WTC11 (cell line): Measurements from ENCODE around the gene ARHGAP35. TPM values are rescaled to one million over a fixed set of nuclear protein-coding genes. Genes with fewer than 3 reads are reported as not detected.

ENCODE experiments used
- ATAC-seq: fragments of 200-7000 bp; cut with Tn5 transposase; 2 replicates; pipeline ENCODE4 v1.10.0; 2021; ENCODE audit warnings: mild to moderate bottlenecking, moderate library complexity
- CTCF ChIA-PET: fragments of 300-600 bp; sonication (Branson Sonifier 250); formaldehyde crosslinking; loops from one replicate; lab custom pipeline; 2021; ENCODE audit warnings: antibody characterized with exemption; lab: Charles Lee
- POLR2A ChIA-PET: fragments of 350-600 bp; sonication (Branson Sonifier 250); formaldehyde crosslinking; loops from one replicate; lab custom pipeline; 2021; ENCODE audit warnings: antibody characterized with exemption; lab: Charles Lee
- DNase-seq: peaks from one replicate; pipeline ENCODE4 v3.0.0; 2021; ENCODE audit warnings: low spot score
- H3K27ac Mint-ChIP-seq: 2 replicates; pipeline ENCODE4 v1.8.0; 2021; ENCODE audit warnings: mixed read lengths
- H3K27me3 Mint-ChIP-seq: 2 replicates; pipeline ENCODE4 v1.8.0; 2021; ENCODE audit warnings: low read depth, mild to moderate bottlenecking, moderate library complexity, mixed read lengths
- H3K36me3 Mint-ChIP-seq: 2 replicates; pipeline ENCODE4 v1.8.0; 2021; ENCODE audit warnings: mixed read lengths
- H3K4me1 Mint-ChIP-seq: 2 replicates; pipeline ENCODE4 v1.8.0; 2022; ENCODE audit warnings: mixed read lengths
- H3K4me3 Mint-ChIP-seq: 2 replicates; pipeline ENCODE4 v1.8.0; 2021; ENCODE audit warnings: mild to moderate bottlenecking, moderate library complexity, mixed read lengths
- H3K9me3 Mint-ChIP-seq: 2 replicates; pipeline ENCODE4 v1.8.0; 2021; ENCODE audit warnings: mixed read lengths
- EMX1 ChIP-seq: fragments of 250-450 bp; sonication (Bioruptor Pico); IDR thresholded peaks from 2 replicates; pipeline ENCODE4 v1.8.0; 2021; ENCODE audit warnings: mild to moderate bottlenecking
- FOXJ3 ChIP-seq: sonication (generic); formaldehyde crosslinking; IDR thresholded peaks from 2 replicates; pipeline ENCODE4 v1.9.0; 2021; ENCODE audit warnings: missing genetic modification reagents, mild to moderate bottlenecking, borderline replicate concordance
- GABPB1 ChIP-seq: sonication (generic); formaldehyde crosslinking; IDR thresholded peaks from 2 replicates; pipeline ENCODE4 v1.8.1; 2023; ENCODE audit warnings: mild to moderate bottlenecking, missing genetic modification reagents
- GRHL2 ChIP-seq: fragments of 250-450 bp; sonication (Bioruptor Pico); IDR thresholded peaks from 2 replicates; pipeline ENCODE4 v1.8.0; 2022; ENCODE audit warnings: mild to moderate bottlenecking, moderate library complexity; ENCODE audit not compliant: insufficient replicate concordance, severe bottlenecking
- IRF2 ChIP-seq: sonication (generic); formaldehyde crosslinking; IDR thresholded peaks from 2 replicates; pipeline ENCODE4 v1.8.0; 2022; ENCODE audit warnings: low read depth, missing genetic modification reagents, borderline replicate concordance
- JAZF1 ChIP-seq: fragments of 250-450 bp; sonication (Bioruptor Pico); IDR thresholded peaks from 2 replicates; pipeline ENCODE4 v1.9.0; 2021; ENCODE audit warnings: moderate library complexity, mild to moderate bottlenecking, inconsistent platforms
- MYBL2 ChIP-seq: sonication (generic); formaldehyde crosslinking; IDR thresholded peaks from 2 replicates; pipeline ENCODE4 v1.8.1; 2023; ENCODE audit warnings: mild to moderate bottlenecking, moderate library complexity, missing genetic modification reagents
- NFYB ChIP-seq: sonication (generic); formaldehyde crosslinking; conservative IDR thresholded peaks from 2 replicates; pipeline ENCODE4 v1.8.0; 2022; ENCODE audit warnings: low read depth, missing genetic modification reagents
- PRRX2 ChIP-seq: fragments of 250-450 bp; sonication (Bioruptor Pico); IDR thresholded peaks from 2 replicates; pipeline ENCODE4 v1.8.0; 2021; ENCODE audit warnings: mild to moderate bottlenecking
- SMAD4 ChIP-seq: sonication (generic); formaldehyde crosslinking; IDR thresholded peaks from 2 replicates; pipeline ENCODE4 v1.8.0; 2022; ENCODE audit warnings: mild to moderate bottlenecking, missing genetic modification reagents
- SP1 ChIP-seq: sonication (generic); formaldehyde crosslinking; conservative IDR thresholded peaks from 2 replicates; pipeline ENCODE4 v1.8.1; 2022; ENCODE audit warnings: missing genetic modification reagents
- TEAD4 ChIP-seq: sonication (generic); formaldehyde crosslinking; IDR thresholded peaks from 2 replicates; pipeline ENCODE4 v1.8.0; 2022; ENCODE audit warnings: mild to moderate bottlenecking, missing genetic modification reagents
- ZNF138 ChIP-seq: sonication (generic); formaldehyde crosslinking; conservative IDR thresholded peaks from 2 replicates; pipeline ENCODE4 v1.8.1; 2022; ENCODE audit warnings: mild to moderate bottlenecking, moderate library complexity, missing genetic modification reagents
- ZNF317 ChIP-seq: sonication (generic); formaldehyde crosslinking; IDR thresholded peaks from 2 replicates; pipeline ENCODE4 v1.8.1; 2023; ENCODE audit warnings: low read depth, mild to moderate bottlenecking, moderate library complexity, missing genetic modification reagents, borderline replicate concordance
- ZNF396 ChIP-seq: fragments of 250-450 bp; sonication (Bioruptor Pico); IDR thresholded peaks from 2 replicates; pipeline ENCODE4 v1.8.0; 2021; ENCODE audit warnings: mild to moderate bottlenecking, moderate library complexity, borderline replicate concordance
- ZNF416 ChIP-seq: fragments of 250-450 bp; sonication (Bioruptor Pico); IDR thresholded peaks from 2 replicates; pipeline ENCODE4 v1.9.0; 2021; ENCODE audit warnings: mild to moderate bottlenecking, inconsistent platforms
- ZNF423 ChIP-seq: fragments of 250-450 bp; sonication (Bioruptor Pico); IDR thresholded peaks from 2 replicates; pipeline ENCODE4 v2.1.2; 2022; ENCODE audit warnings: mild to moderate bottlenecking, moderate library complexity
- total RNA-seq: library from RNA; stranded (reverse); gene quantifications from 3 replicates; pipeline ENCODE4 v1.2.3, GENCODE V29; 2021
- TF ChIP-seq, protein P1 (sequence below): sonication (generic); formaldehyde crosslinking; IDR thresholded peaks from 2 replicates; pipeline ENCODE4 v1.8.1; 2023; ENCODE audit warnings: mild to moderate bottlenecking, missing genetic modification reagents
- TF ChIP-seq, protein P2 (sequence below): sonication (generic); formaldehyde crosslinking; IDR thresholded peaks from 2 replicates; pipeline ENCODE4 v1.8.0; 2022; ENCODE audit warnings: mild to moderate bottlenecking, missing genetic modification reagents
- TF ChIP-seq, protein P3 (sequence below): sonication (generic); formaldehyde crosslinking; IDR thresholded peaks from 2 replicates; pipeline ENCODE4 v1.8.0; 2023; ENCODE audit warnings: mild to moderate bottlenecking, missing genetic modification reagents

Gene ARHGAP35
- total RNA-seq, 1 experiment from 2014 or later: 56.3 TPM

DNA sequence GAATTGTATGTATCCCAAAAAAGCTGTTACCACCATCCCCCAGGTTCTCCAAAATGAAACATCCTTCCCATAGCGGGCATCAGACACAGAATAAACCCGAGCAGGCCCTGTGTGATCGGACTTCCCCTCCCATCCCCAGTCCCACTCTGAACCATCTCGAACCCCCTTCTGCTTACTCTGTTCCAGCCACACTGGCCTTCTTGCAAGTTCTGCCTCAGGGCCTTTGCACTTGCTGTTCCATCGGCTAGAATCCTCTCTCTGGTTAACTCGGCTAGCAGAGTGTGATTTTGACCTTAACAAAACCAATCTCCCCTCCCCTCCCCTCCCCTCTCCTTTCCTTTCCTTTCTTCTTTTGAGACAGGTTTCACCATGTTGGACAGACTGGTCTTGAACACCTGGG, 25.8 kb upstream of the ARHGAP35 start:
- CTCF ChIA-PET: interaction anchor here (1.1 kb wide), 1 partner anchor 178 kb away, joined by 6 read pairs; no protein-coding TSS in a partner anchor

DNA sequence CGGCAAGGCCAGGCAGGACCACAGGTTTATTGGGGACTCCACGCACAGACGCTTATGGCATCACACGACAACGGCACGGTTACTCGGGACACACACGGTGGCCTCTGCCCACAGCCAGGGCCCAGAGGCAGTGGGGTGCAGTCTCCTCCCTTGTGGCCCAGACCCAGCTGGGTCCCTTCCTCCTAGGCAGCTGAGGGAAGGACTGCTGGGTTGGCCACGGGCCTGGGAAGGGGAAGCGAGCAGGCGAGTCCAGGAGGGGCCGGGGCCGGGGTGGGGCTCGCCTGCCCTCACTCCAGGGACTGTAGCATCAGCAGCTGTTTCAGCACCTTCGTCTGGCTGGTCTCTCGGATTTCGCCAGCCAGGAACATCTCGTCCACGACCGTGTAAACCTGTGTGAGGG, 22.6 kb upstream of the ARHGAP35 start:
- no peak overlapping the region for H3K4me3 Mint-ChIP-seq

More for the DNA sequence above, 25.8 kb upstream of the ARHGAP35 start:
- peaks cover 13% of the 10 kb centered on the region for H3K36me3 Mint-ChIP-seq
- no peak overlapping the region for H3K27ac Mint-ChIP-seq
- TF ChIP-seq, protein P1, sequence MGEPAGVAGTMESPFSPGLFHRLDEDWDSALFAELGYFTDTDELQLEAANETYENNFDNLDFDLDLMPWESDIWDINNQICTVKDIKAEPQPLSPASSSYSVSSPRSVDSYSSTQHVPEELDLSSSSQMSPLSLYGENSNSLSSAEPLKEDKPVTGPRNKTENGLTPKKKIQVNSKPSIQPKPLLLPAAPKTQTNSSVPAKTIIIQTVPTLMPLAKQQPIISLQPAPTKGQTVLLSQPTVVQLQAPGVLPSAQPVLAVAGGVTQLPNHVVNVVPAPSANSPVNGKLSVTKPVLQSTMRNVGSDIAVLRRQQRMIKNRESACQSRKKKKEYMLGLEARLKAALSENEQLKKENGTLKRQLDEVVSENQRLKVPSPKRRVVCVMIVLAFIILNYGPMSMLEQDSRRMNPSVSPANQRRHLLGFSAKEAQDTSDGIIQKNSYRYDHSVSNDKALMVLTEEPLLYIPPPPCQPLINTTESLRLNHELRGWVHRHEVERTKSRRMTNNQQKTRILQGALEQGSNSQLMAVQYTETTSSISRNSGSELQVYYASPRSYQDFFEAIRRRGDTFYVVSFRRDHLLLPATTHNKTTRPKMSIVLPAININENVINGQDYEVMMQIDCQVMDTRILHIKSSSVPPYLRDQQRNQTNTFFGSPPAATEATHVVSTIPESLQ (CRISPR knock-in tag): no peak
- TF ChIP-seq MYBL2 (CRISPR knock-in tag): no peak
- DNase-seq (no peak), ATAC-seq (no peak)
- no peaks in the 10 kb centered on the region for H3K27me3 Mint-ChIP-seq
- H3K4me3 Mint-ChIP-seq: no peak overlapping the region
- peaks cover 7% of the 10 kb centered on the region for H3K9me3 Mint-ChIP-seq
- POLR2A ChIA-PET: no interaction called here
- 0 out of 2 replicates have a peak, but pooled peaks cover 1% of the 10 kb centered on the region for H3K4me1 Mint-ChIP-seq

DNA sequence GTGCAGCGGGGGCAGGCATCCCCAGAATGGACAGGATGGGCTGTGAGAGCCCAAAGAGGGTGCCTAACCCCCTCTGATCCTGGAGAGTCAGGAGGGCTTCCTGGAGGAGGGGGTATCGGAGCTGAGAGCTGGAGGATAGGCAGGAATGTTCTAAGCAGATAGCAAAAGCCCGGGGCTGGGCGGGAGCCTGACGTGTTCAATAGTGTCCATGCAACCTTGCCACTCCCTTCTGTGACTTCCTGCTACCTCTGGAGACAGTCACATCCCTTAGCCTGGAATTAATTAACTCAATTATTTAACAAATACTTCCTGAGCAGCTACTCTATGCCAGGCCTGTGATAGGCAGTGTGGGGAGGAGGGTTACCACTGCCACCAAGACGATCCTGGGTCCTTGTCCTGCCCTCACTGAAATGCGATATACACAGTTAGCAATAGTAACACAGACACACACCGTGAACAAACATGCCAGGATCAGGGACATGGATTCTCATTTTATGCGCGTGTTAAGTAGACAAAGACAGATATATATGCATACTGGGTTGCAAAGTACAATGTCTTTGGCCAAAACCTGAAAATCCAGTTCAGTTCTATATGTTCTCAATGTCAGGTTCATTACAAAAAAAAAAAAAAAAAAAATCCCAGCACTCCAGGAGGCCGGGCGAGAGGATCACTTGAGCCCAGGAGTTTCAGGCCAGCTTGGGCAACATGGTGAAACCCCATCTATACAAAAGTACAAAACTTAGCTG, 20.9 kb upstream of the ARHGAP35 start:
- H3K9me3 Mint-ChIP-seq: no peaks in the 10 kb centered on the region
- no peaks in the 10 kb centered on the region for H3K27me3 Mint-ChIP-seq
- ChIA-PET CTCF (interaction anchor here (0.6 to 2.6 kb wide), 41 partner anchors 8 to 807 kb away, joined by 3 to 42 read pairs (median 5); partner anchors contain the start of genes AP2S1 and SLC1A5), POLR2A (interaction anchor here (0.6 to 1.2 kb wide), 9 partner anchors 21 to 241 kb away, joined by 3 to 11 read pairs (median 4); partner anchors contain the start of gene SLC1A5)
- peaks cover 28% of the 10 kb centered on the region for H3K36me3 Mint-ChIP-seq
- DNase-seq (no peak), ATAC-seq (no peak)
- no peak overlapping the region for H3K4me3 Mint-ChIP-seq
- no peaks in the 10 kb centered on the region for H3K4me1 Mint-ChIP-seq
- H3K27ac Mint-ChIP-seq: peak overlapping the region; percentile 68
- TF ChIP-seq GABPB1 (CRISPR knock-in tag) (no peak), EMX1 (CRISPR knock-in tag) (0 out of 2 replicates have a peak, but pooled peaks have one; percentile 36)
- TF ChIP-seq, all 79 proteins: peak for 1

More for the DNA sequence above, 22.6 kb upstream of the ARHGAP35 start:
- Mint-ChIP-seq H3K27me3 (no peaks in the 10 kb centered on the region), H3K9me3 (no peaks in the 10 kb centered on the region), H3K27ac (no peak overlapping the region), H3K36me3 (peaks cover 21% of the 10 kb centered on the region), H3K4me1 (no peaks in the 10 kb centered on the region)
- TF ChIP-seq PRRX2 (CRISPR knock-in tag) (no peak), ZNF138 (CRISPR knock-in tag) (no peak), SMAD4 (no peak), IRF2 (CRISPR knock-in tag) (no peak), SP1 (CRISPR knock-in tag) (no peak), JAZF1 (CRISPR knock-in tag) (no peak), GRHL2 (no peak), ZNF423 (CRISPR knock-in tag) (no peak), FOXJ3 (no peak), ZNF317 (CRISPR knock-in tag) (no peak), TEAD4 (CRISPR knock-in tag) (no peak), ZNF416 (CRISPR knock-in tag) (no peak), NFYB (CRISPR knock-in tag) (no peak), ZNF396 (CRISPR knock-in tag) (no peak)
- TF ChIP-seq, protein P2, sequence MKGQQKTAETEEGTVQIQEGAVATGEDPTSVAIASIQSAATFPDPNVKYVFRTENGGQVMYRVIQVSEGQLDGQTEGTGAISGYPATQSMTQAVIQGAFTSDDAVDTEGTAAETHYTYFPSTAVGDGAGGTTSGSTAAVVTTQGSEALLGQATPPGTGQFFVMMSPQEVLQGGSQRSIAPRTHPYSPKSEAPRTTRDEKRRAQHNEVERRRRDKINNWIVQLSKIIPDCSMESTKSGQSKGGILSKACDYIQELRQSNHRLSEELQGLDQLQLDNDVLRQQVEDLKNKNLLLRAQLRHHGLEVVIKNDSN (CRISPR knock-in tag): no peak
- TF ChIP-seq, protein P3, sequence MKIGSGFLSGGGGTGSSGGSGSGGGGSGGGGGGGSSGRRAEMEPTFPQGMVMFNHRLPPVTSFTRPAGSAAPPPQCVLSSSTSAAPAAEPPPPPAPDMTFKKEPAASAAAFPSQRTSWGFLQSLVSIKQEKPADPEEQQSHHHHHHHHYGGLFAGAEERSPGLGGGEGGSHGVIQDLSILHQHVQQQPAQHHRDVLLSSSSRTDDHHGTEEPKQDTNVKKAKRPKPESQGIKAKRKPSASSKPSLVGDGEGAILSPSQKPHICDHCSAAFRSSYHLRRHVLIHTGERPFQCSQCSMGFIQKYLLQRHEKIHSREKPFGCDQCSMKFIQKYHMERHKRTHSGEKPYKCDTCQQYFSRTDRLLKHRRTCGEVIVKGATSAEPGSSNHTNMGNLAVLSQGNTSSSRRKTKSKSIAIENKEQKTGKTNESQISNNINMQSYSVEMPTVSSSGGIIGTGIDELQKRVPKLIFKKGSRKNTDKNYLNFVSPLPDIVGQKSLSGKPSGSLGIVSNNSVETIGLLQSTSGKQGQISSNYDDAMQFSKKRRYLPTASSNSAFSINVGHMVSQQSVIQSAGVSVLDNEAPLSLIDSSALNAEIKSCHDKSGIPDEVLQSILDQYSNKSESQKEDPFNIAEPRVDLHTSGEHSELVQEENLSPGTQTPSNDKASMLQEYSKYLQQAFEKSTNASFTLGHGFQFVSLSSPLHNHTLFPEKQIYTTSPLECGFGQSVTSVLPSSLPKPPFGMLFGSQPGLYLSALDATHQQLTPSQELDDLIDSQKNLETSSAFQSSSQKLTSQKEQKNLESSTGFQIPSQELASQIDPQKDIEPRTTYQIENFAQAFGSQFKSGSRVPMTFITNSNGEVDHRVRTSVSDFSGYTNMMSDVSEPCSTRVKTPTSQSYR: no peak
- ChIA-PET CTCF (interaction anchor here (2.6 kb wide), 1 partner anchor 80 kb away, joined by 33 read pairs; no protein-coding TSS in a partner anchor), POLR2A (no interaction called here)
- ATAC-seq: no peak
- no peak for DNase-seq
